ENCODE results near the gene LYVE1. TPM values are rescaled to one million over a fixed set of nuclear protein-coding genes. Genes with fewer than 3 reads are reported as not detected.

LYVE1 gene
- polyA plus RNA-seq, 4 donors, result 66.4 to 147 (median 81.5) TPM

- no peak for DNase-seq (ENCODE audit: low read depth in 4 of 4, low spot score in 3 of 4)
These were observed 41.2 kb downstream of the LYVE1 start for GRCh38 chr11:10526974-10527918.

GRCh38 chr11:10524471-10524870 is 44.0 kb downstream of the LYVE1 start:
- peak in 1 of 4 donors; percentile 14 for DNase-seq (ENCODE audit: low read depth in 4 of 4, low spot score in 3 of 4)

GRCh38 chr11:10522921-10523320 is 45.5 kb downstream of the LYVE1 start:
- DNase-seq (ENCODE audit: low read depth in 4 of 4, low spot score in 3 of 4), result no peak

- no peak for DNase-seq (ENCODE audit: low read depth in 4 of 4, low spot score in 3 of 4)
These were observed 46.2 kb downstream of the LYVE1 start for GRCh38 chr11:10522276-10522675.

- no peak for DNase-seq (ENCODE audit: low read depth in 4 of 4, low spot score in 3 of 4)
These were observed 47.9 kb downstream of the LYVE1 start for GRCh38 chr11:10520562-10520961.

GRCh38 chr11:10519630-10520029 is 48.8 kb downstream of the LYVE1 start:
- no peak for DNase-seq (ENCODE audit: low read depth in 4 of 4, low spot score in 3 of 4)

- no peak for DNase-seq (ENCODE audit: low read depth in 4 of 4, low spot score in 3 of 4)
These were observed 49.6 kb downstream of the LYVE1 start for GRCh38 chr11:10518891-10519290.

GRCh38 chr11:10518123-10518522 is 50.3 kb downstream of the LYVE1 start:
- no peak for DNase-seq (ENCODE audit: low read depth in 4 of 4, low spot score in 3 of 4)

GRCh38 chr11:10515418-10515817 is 53.0 kb downstream of the LYVE1 start:
- no peak for DNase-seq (ENCODE audit: low read depth in 4 of 4, low spot score in 3 of 4)

- DNase-seq (ENCODE audit: low read depth in 4 of 4, low spot score in 3 of 4), result no peak
These were observed 53.8 kb downstream of the LYVE1 start for GRCh38 chr11:10514709-10515108.

GRCh38 chr11:10514202-10514601 is 54.3 kb downstream of the LYVE1 start:
- no peak for DNase-seq (ENCODE audit: low read depth in 4 of 4, low spot score in 3 of 4)

GRCh38 chr11:10511181-10511621 is 57.3 kb downstream of the LYVE1 start:
- DNase-seq (ENCODE audit: low read depth in 4 of 4, low spot score in 3 of 4), result no peak

Other genes starting within 250 kb of the LYVE1 start
- 1 to 10 TPM; 5.1 to 6.9 (median 6.5) TPM for gene AMPD3, start 113.4 kb downstream of the LYVE1 start, polyA plus RNA-seq (ENCODE audit: insufficient read length in 4 of 4)
- 10 to 100 TPM; 23.3 to 46.3 (median 42.3) TPM for gene RNF141, start 27.5 kb downstream of the LYVE1 start, polyA plus RNA-seq (ENCODE audit: insufficient read length in 4 of 4)
- 10 to 100 TPM in 3 of 4 donors, 1 to 10 TPM in 1; 7.9 to 11.9 (median 10.7) TPM for gene IRAG1, start 125.1 kb upstream of the LYVE1 start, polyA plus RNA-seq (ENCODE audit: insufficient read length in 4 of 4)
- 10 to 100 TPM; 44.2 to 71.4 (median 67.7) TPM for gene CTR9, start 182.6 kb upstream of the LYVE1 start, polyA plus RNA-seq (ENCODE audit: insufficient read length in 4 of 4)
- 100 to 1,000 TPM; 807 to 968 (median 890) TPM for gene EIF4G2, start 240.3 kb upstream of the LYVE1 start, polyA plus RNA-seq (ENCODE audit: insufficient read length in 4 of 4)